ENCODE measurements around the gene DUOX2.

DUOX2 gene

GRCh38 chr15:45093013-45093412 is 21.0 kb downstream of the DUOX2 start:
- TF ChIP-seq CTCF (conservative IDR thresholded peaks at IDR 0.05) = no peak
- H3K27ac ChIP-seq = no peak overlapping the region

DNA sequence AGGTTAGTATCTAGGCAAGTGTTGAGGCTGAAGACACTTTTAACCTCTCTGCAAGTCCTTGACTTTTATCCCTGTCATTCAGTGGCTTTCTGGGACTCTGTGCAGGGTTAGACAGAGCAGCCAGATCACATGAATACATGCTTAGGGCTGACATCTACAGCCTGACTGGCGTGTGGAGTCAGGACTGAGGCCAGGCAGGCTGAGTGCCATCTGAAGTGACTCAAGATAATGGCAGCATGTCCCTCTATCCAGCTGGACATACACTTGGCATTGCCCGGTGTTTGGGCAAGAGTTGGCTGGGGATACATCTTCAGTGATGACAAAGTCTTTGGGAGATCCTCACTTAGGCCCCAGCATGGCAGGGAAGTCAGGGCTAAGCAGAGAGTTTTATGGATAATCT is 22.4 kb downstream of the DUOX2 start:
- TF ChIP-seq CTCF (conservative IDR thresholded peaks at IDR 0.05) = no peak

DNA sequence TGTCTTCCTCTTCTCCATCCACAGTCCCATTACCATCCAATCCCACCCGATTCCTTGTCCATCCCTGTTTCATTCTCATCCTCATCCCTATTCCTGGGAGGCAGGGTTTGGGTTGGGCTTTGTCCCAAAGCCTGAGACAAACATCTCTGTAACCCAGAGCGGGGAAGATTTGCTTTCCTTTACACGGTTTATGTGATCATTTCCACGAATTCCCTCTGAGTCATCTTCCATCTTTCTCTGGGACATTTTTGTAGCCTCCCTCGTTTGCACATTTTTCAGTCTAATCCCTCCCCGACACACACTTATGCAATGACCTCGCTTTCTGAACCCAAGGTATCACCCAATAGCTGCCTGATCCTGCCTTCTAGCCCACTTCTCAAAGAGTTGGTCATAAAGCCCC is 22.8 kb downstream of the DUOX2 start:
- TF ChIP-seq CTCF (conservative IDR thresholded peaks at IDR 0.05) = no peak
- no peak overlapping the region for H3K27ac ChIP-seq

More for the DNA sequence above, 22.4 kb downstream of the DUOX2 start:
- no peak overlapping the region for H3K27ac ChIP-seq

DNA sequence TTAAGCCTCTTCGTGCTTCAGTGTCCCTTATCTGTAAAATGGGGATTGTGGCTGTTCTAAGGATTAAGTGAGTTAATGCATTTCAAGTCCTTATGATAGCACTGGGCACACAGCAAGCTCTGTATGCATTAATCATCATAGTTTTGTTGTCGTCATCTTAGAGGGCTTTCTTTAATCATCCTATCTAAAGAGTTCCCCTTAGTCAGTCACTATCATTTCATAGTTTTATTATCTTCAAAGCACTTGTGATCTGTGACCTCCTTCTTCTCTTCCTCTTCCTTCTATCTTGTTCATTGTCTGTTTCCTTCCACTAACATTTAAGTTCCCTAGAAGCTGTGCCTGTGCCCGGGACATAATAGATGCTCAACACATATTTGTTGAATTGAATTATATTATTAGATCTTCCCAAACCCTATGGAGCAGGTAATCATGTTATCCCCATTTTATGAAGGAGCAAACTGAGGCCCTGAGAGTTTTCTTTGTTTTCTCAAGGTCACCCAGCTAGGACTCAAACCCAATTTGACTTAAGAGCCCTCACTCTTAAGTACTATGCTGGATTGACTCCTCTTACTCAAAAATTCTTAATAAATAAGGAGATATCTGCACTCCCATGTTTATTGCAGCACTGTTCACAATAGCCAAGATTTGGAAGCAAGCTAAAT is 24.1 kb downstream of the DUOX2 start:
- no peak overlapping the region for H3K27ac ChIP-seq
- TF ChIP-seq CTCF (conservative IDR thresholded peaks at IDR 0.05) = no peak

- peak overlapping the region; percentile 43; the same call in 1 of the 2 replicates for H3K27ac ChIP-seq
- no peak for TF ChIP-seq CTCF (conservative IDR thresholded peaks at IDR 0.05)
These were observed 24.9 kb downstream of the DUOX2 start for GRCh38 chr15:45088801-45089711.

DNA sequence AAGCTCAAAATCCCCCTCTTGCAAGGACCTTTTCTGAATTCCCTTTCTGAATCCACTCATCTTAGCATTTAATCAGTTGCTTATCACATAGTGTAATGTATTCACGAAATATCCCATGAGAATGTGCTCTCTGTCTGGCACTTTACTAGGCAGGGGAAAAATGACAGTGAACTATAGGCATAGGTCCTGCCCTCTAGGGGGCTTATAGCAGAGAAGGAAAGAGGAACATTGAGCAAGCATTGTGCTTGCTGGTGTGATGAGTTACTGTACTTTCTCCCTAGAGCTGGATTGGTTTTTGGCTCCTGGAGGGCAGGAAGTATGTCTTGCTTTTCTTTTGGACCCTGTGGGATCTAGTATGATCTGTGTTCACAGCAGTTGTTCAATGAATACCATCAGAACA is 26.5 kb downstream of the DUOX2 start:
- H3K27ac ChIP-seq = peak overlapping the region; percentile 43; the same call in 1 of the 2 replicates
- no peak for TF ChIP-seq CTCF (conservative IDR thresholded peaks at IDR 0.05)

- no peak for TF ChIP-seq CTCF (conservative IDR thresholded peaks at IDR 0.05)
- H3K27ac ChIP-seq = peak overlapping the region; percentile 85
These were observed 29.8 kb downstream of the DUOX2 start for GRCh38 chr15:45084163-45084562.
